ENCODE measurements around the gene NF2.

- no peak for TF ChIP-seq CTCF (IDR thresholded peaks at IDR 0.05)
- TF ChIP-seq POLR2A (IDR thresholded peaks at IDR 0.05): no peak
- TF ChIP-seq POLR2AphosphoS5 (IDR thresholded peaks at IDR 0.05): no peak
Observed at GRCh38 chr22:29740216-29740615, 136.8 kb downstream of the NF2 start.

All from breast epithelium (tissue), 3 donors.